HG03025 (cell line): ENCODE data around the gene ZNF587.
"Not testable (repeated sequence)": the region's sequence is repeated elsewhere in the genome, so short reads cannot be mapped to it uniquely, and the experiment has no call there.

Experiments
- ATAC-seq: cut with Tn5 transposase; IDR thresholded peaks from one replicate; pipeline ENCODE4 v1.9.1; 2021; ENCODE audit warnings: mild to moderate bottlenecking, moderate library complexity; ENCODE audit not compliant: unreplicated experiment, low FRiP score

Gene ZNF587

GRCh38 chr19:57821501-57821900 is 28.2 kb upstream of the ZNF587 start:
- ATAC-seq = not testable (repeated sequence)

- ATAC-seq = not testable (repeated sequence)
Observed at GRCh38 chr19:57823155-57823554, 26.5 kb upstream of the ZNF587 start.

DNA sequence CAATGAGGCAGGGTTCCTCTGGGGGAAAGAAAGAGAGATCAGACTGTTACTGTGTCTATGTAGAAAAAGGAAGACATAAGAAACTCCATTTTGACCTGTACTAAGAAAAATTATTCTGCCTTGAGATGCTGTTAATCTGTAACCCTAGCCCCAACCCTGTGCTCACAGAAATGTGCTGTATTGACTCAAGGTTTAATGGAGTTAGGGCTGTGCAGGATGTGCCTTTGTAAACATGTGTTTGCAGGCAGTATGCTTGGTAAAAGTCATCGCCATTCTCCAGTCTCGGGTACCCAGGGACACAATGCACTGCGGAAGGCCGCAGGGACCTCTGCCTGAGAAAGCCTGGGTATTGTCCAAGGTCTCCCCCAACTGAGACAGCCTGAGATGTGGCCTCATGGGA is 26.1 kb upstream of the ZNF587 start:
- not testable (repeated sequence) for ATAC-seq

DNA sequence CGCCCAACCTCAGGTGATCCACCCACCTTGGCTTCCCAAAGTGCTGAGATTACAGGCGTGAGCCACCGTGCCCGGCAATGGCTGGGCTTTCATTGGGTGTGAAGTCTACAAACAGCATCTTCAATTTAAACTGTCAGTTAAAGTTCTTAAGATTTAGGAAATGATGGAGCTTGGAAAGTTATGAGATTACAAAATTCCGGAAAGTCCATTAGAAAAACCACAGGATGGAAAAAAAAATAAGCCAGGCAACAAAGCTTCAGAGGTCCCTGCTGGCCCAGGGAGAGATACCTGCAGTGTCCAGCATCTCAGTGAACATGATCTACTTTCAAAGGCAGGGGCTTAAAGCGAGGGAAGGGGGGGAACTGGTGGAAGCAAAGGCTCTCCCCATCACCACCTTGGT is 24.1 kb upstream of the ZNF587 start:
- ATAC-seq = no peak

GRCh38 chr19:57829316-57829715 is 20.3 kb upstream of the ZNF587 start:
- no peak for ATAC-seq

GRCh38 chr19:57830071-57830602 is 19.5 kb upstream of the ZNF587 start, which contains the start of gene ZNF587B:
ZNF587B (plus strand) TSS chr19:57830299; CDS start chr19:57830529, 230 bp downstream.
- no peak for ATAC-seq

- ATAC-seq = not testable (repeated sequence)
Observed at GRCh38 chr19:57836991-57837390, 12.7 kb upstream of the ZNF587 start.

DNA sequence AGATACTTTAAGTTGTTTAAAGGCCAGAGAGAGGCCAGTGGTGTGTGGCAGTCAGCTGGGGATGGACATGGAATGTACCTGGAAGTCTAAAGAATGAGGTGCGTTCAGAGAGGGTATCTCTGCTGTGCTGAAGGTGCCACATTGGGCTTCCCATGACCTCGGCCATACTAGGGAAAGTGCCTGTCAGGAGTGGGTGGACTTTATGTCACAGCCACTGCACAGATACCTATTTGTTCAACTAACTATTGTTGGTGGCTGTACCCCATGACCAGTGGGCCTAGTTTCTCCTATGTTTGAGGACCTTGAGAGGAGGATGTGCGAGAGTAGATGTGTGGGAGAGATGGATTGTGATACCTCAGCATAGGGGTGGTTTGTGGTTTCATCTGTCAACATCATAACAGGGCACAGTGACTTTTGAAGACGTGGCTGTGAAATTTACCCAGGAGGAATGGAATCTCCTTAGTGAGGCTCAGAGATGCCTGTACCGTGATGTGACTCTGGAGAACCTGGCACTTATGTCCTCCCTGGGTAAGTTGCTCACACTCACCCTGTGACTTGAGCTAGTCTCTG is 11.0 kb upstream of the ZNF587 start:
- ATAC-seq = not testable (repeated sequence)

GRCh38 chr19:57841122-57841763 is 8.4 kb upstream of the ZNF587 start:
- ATAC-seq = no peak

DNA sequence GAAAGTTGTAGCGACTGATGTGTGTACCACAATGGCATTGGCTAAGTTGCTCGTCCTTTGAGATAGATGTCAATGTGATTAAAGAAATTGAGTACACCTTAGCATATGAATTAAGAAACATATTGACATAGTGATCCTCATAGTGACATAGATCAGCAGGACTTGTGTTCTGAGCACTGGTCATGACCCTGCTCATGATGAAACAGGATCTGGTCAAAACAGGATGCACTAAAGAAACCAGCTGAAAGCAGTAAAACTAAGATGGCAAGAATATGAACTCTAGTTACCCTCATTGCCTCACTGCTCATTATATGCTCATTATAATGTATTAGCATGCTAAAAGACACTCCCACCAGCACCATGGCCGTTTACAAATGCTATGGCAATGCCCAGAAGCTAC is 2.5 kb upstream of the ZNF587 start:
- ATAC-seq = not testable (repeated sequence)

- ATAC-seq = not testable (repeated sequence)
Observed at GRCh38 chr19:57849162-57849665, 445 bp upstream of the ZNF587 start.

GRCh38 chr19:57850553-57851017 is 926 bp downstream of the ZNF587 start:
- no peak for ATAC-seq

- ATAC-seq = not testable (repeated sequence)
Observed at GRCh38 chr19:57851812-57852603, 2.3 kb downstream of the ZNF587 start.

DNA sequence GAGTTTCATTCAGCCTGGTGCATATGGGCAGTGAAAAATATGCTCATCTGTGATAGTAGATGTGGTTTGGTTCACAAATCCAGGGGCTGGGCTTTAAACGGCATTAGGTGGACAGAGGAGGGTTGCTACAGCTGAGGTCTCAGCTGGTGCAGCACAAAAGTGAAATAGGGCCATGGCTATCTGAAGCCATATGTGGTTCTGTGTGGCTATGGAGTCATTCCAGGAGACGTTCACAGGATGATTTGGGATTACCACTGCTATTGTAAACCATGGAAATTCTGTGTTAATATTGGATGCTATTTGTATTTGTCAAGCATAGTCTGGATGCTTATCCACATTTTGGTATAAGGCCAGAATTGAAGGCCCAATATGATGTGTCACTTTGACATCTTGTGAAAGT is 4.5 kb downstream of the ZNF587 start:
- ATAC-seq = not testable (repeated sequence)

GRCh38 chr19:57862351-57862750 is 12.7 kb downstream of the ZNF587 start:
- ATAC-seq = not testable (repeated sequence)

DNA sequence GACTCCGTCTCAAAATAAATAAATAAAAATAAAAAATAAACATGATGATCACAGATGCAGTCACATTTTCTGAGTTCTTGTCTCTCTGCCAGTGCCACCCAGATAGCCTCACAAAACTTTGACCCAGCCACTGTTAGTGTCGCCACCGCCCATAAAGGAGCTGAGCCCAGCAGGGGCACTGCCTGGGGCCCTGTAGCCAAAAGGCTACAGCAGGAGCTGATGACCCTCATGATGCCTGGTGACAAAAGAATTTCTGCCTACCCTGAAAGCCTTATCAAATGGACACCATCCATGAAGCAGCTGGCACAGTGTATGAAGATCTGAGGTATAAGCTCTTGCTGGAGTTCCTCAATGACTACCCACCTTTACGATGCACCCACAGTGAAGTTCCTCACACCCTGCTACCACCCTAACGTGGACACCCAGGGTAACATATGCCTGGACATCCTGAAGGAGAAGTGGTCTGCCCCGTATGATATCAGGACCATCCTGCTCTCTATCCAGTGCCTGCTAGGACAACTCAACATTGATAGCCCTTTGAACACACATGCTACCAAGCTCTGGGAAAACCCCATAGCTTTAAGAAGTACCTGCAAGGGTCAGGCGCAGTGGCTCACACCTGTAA is 18.3 kb downstream of the ZNF587 start:
- no peak for ATAC-seq

DNA sequence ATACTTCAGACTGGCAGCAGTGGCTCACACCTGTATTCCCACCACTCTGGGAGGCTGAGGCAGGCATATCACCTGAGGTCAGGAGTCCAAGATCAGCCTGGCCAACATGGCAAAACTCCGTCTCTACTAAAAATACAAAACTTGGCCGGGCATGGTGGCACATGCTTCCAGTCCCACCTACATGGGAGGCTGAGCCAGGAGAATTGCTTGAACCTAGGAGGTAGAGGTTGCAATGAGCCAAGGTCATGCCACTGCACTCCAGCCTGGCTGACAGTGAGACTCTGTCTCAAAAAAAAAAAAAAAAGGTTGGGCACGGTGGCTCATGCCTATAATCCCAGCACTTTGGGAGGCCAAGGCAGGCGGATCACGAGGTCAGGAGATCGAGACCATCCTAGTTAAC is 20.0 kb downstream of the ZNF587 start:
- not testable (repeated sequence) for ATAC-seq

DNA sequence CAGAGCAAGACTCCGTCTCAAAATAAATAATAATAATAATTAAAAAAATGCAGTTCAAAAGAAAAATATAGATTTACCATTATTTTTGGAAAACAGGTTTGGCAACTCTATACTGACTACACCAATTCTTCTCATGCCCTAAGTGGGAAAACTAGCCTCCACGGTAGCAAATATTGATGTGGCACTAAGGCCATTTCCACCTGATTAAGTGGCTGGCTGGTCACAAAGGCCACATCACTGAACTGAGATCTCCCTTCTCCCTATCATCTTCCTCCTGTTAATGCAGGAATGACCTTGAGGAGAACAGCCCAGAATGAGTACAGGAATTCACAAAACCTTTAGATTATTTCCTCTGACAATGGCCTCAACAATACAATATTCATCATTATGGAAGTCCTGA is 20.6 kb downstream of the ZNF587 start:
- ATAC-seq = no peak

- no peak for ATAC-seq
Observed at GRCh38 chr19:57872450-57872849, 22.8 kb downstream of the ZNF587 start.
